ENCODE results near the gene ZNF322. TPM values are rescaled to one million over a fixed set of nuclear protein-coding genes. Genes with fewer than 3 reads are reported as not detected.
A peak's percentile ranks its signal among the peaks of the same experiment; 100 is the strongest.
"Not testable (repeated sequence)": the region's sequence is repeated elsewhere in the genome, so short reads cannot be mapped to it uniquely, and the experiment has no call there.

Gene ZNF322, protein sequence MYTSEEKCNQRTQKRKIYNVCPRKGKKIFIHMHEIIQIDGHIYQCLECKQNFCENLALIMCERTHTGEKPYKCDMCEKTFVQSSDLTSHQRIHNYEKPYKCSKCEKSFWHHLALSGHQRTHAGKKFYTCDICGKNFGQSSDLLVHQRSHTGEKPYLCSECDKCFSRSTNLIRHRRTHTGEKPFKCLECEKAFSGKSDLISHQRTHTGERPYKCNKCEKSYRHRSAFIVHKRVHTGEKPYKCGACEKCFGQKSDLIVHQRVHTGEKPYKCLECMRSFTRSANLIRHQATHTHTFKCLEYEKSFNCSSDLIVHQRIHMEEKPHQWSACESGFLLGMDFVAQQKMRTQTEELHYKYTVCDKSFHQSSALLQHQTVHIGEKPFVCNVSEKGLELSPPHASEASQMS
- total RNA-seq = 10 to 100 TPM; 10.3 to 12.3 TPM

DNA sequence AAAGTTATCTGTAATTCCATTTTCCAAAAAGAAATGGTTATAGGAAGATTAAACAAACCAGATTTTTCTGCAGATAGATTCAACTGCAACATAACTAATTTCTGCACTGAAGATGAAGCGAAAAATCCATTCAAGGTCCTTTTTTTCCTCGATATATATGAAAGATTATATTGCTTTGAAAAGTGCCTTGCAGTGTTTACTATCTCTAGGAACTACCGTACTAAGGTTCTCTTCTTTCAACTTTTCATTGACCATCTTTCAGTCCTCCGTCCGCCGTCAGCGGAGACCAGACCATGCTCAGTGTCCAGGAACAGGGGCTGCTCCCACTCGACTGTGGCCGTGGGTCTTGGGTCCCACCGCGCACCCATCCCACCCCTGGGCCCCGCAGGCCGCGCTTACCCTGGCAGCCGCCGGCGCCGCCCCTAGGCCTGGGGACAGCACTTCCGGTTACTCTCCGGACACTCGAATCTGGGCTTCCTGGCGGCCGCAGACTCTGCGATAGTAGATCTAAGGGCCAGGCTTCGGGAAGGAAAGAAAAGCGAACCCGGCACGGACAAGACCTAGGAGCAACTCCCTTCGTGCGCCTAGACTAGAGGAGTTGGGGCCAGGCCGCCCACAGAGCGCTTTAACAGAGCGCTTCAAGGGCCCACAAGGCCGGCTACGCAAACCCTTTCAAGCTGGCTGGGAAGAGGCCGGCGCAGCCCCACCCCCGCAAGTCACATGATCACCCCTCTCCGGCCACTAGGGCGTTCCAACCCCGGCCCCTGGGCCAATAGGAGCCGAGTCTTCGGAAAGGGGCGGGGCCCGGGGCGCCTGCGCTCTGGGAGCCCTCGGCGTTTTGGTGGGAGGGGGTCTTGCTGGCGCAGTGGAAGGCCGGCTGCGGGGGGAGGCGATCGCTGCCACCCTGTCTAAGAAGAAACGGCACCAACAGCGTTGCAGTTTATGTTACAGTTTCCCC, at the start of gene ZNF322:
ZNF322 (minus strand) TSS at position 705 of the 958 bp plus-strand sequence. CDS start 21,193 bp downstream, outside the sequence.
- Mint-ChIP-seq H3K4me1 (peaks cover 15% of the 10 kb centered on the region), H3K27ac (peak within 1 kb of the TSS; percentile 23), H3K4me3 (peak within 1 kb of the TSS; percentile 75), H3K9me3 (no peaks in the 10 kb centered on the region), H3K36me3 (ENCODE audit: low read depth) (peaks cover 27% of the 10 kb centered on the region), H3K27me3 (peaks cover 21% of the 10 kb centered on the region)
- CTCF ChIA-PET = interaction anchor here (1.7 kb wide), 1 partner anchor 51 kb away, joined by 7 read pairs; no protein-coding TSS in a partner anchor
- POLR2A ChIA-PET = no interaction called here
- DNase-seq = peak; percentile 90

DNA sequence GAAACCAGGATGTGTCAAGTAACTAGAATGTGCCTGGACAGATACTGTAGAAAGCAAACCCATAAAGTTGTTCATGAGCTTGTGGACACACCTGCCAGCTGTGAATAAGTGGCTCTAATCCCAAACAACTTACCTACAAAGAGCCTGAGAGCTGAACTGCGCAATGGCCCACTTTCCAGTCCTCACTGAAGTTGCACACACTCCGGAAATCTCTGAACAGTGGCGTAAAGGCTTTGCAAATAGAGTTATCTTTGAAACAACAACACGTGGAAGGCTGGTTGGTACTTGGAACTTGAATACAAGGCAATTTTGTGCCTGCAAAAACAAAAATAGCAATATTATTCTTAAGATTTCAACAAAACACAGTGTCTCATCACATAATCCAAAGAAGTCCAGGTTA, 46.2 kb upstream of the ZNF322 start:
- CTCF ChIA-PET; H3K9me3 Mint-ChIP-seq; H3K27me3 Mint-ChIP-seq; POLR2A ChIA-PET; DNase-seq; H3K36me3 Mint-ChIP-seq (ENCODE audit: low read depth); H3K4me3 Mint-ChIP-seq; H3K4me1 Mint-ChIP-seq; H3K27ac Mint-ChIP-seq: not testable (repeated sequence)

- H3K4me1 Mint-ChIP-seq; H3K27ac Mint-ChIP-seq; POLR2A ChIA-PET; CTCF ChIA-PET; H3K4me3 Mint-ChIP-seq; DNase-seq; H3K9me3 Mint-ChIP-seq; H3K27me3 Mint-ChIP-seq; H3K36me3 Mint-ChIP-seq (ENCODE audit: low read depth): not testable (repeated sequence)
These were observed 45.8 kb upstream of the ZNF322 start for GRCh38 chr6:26705352-26705751.

GRCh38 chr6:26701023-26701747, 41.6 kb upstream of the ZNF322 start:
- H3K36me3 Mint-ChIP-seq (ENCODE audit: low read depth); CTCF ChIA-PET; DNase-seq; H3K27me3 Mint-ChIP-seq; POLR2A ChIA-PET; H3K4me1 Mint-ChIP-seq; H3K4me3 Mint-ChIP-seq; H3K27ac Mint-ChIP-seq; H3K9me3 Mint-ChIP-seq: not testable (repeated sequence)

GRCh38 chr6:26697496-26697895, 38.0 kb upstream of the ZNF322 start:
- H3K36me3 Mint-ChIP-seq (ENCODE audit: low read depth); CTCF ChIA-PET; POLR2A ChIA-PET: not testable (repeated sequence)

GRCh38 chr6:26689324-26689947, 29.9 kb upstream of the ZNF322 start:
- H3K4me1 Mint-ChIP-seq; H3K27me3 Mint-ChIP-seq; H3K4me3 Mint-ChIP-seq; H3K27ac Mint-ChIP-seq; H3K9me3 Mint-ChIP-seq; DNase-seq; H3K36me3 Mint-ChIP-seq (ENCODE audit: low read depth); POLR2A ChIA-PET; CTCF ChIA-PET: not testable (repeated sequence)

More at GRCh38 chr6:26697496-26697895, 38.0 kb upstream of the ZNF322 start:
- not testable (repeated sequence) for H3K27ac Mint-ChIP-seq, H3K4me3 Mint-ChIP-seq, H3K4me1 Mint-ChIP-seq, H3K9me3 Mint-ChIP-seq, H3K27me3 Mint-ChIP-seq, DNase-seq

DNA sequence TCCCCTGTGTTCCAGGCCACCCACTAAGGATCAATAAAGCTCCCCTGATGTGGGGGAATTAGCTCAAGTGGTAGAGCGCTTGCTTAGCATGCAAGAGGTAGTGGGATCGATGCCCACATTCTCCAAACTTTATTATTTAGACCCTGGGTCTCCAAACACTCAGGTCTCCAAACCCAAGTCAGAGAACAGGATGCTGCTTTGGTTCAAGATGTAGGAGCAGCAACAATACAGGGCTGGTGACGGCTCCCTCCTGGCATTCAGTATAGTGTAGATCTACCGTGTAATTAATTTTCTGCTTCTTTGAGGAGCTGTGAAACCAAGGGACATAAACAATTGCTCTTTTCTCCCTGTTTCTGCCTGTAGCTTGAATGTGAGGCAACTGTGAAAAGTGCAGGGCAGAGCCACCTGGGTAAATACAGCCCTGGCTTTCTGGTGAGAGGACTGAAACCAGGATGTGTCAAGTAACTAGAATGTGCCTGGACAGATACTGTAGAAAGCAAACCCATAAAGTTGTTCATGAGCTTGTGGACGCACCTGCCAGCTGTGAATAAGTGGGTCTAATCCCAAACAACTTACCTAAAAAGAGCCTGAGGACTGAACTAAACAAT, 23.0 kb upstream of the ZNF322 start:
- H3K27ac Mint-ChIP-seq; POLR2A ChIA-PET; H3K36me3 Mint-ChIP-seq (ENCODE audit: low read depth); CTCF ChIA-PET; DNase-seq; H3K4me3 Mint-ChIP-seq; H3K9me3 Mint-ChIP-seq; H3K27me3 Mint-ChIP-seq; H3K4me1 Mint-ChIP-seq: not testable (repeated sequence)

DNA sequence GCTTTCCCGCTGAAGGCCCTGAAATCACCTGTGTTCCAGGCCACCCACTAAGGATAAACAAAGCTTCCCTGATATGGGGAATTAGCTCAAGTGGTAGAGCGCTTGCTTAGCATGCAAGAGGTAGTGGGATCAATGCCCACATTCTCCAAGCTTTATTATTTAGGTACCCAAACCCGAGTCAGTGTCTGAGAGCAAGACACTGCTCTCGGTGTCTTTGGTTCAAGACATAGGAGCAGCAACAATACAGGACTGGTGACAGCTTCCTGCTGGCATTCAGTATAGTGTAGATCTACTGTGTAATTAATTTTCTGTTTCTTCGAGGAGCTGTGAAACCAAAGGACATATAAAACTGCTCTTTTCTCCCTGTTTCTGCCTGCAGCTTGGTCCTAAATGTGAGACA, 13.7 kb upstream of the ZNF322 start:
- not testable (repeated sequence) for H3K27me3 Mint-ChIP-seq

GRCh38 chr6:26670558-26670957, 11.0 kb upstream of the ZNF322 start:
- CTCF ChIA-PET; H3K4me1 Mint-ChIP-seq; H3K36me3 Mint-ChIP-seq (ENCODE audit: low read depth); H3K27ac Mint-ChIP-seq; H3K4me3 Mint-ChIP-seq; H3K27me3 Mint-ChIP-seq; H3K9me3 Mint-ChIP-seq; DNase-seq; POLR2A ChIA-PET: not testable (repeated sequence)

More for the DNA sequence above, 13.7 kb upstream of the ZNF322 start:
- H3K36me3 Mint-ChIP-seq (ENCODE audit: low read depth); H3K4me3 Mint-ChIP-seq; H3K9me3 Mint-ChIP-seq; H3K27ac Mint-ChIP-seq; H3K4me1 Mint-ChIP-seq; POLR2A ChIA-PET; DNase-seq; CTCF ChIA-PET: not testable (repeated sequence)

DNA sequence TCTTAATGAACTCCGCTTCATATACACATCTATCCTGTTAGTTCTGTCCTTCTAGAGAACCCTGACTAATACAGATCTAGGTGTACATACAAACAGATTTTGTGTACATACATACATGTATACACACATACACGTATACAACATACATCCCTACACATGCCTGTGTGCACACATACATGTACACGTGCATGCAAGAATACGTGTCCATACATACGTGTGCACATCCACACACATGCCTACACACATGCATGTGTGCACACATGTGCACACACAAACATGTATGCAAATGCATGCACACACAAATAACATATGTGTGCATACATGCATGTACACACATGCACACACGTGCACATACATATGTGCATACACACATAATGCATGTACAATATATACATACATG, 10.5 kb upstream of the ZNF322 start:
- POLR2A ChIA-PET; DNase-seq; H3K36me3 Mint-ChIP-seq (ENCODE audit: low read depth); H3K4me1 Mint-ChIP-seq; H3K4me3 Mint-ChIP-seq; CTCF ChIA-PET; H3K27ac Mint-ChIP-seq; H3K9me3 Mint-ChIP-seq: not testable (repeated sequence)
- peaks cover 10% of the 10 kb centered on the region for H3K27me3 Mint-ChIP-seq

DNA sequence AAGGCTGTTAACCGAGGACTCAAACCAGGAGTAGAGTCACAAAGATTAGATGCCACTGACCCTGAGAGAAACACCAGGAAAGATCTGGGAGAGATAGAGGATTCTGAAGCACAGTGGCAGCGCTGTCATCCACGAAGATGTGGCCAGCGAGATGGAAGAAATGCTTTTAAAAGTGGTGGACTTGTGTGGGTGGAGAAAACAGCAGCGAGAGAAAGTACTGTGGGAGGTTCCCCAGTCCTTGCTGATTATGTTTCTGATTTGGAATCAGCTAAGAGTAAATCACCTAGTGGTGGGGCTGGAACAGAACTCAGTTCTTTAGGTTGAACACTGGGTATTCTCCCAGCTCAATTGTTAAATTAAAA, 435 bp upstream of the ZNF322 start:
- DNase-seq = no peak
- H3K4me3 Mint-ChIP-seq = peak overlapping the region; percentile 75
- H3K27ac Mint-ChIP-seq = no peak overlapping the region
- H3K27me3 Mint-ChIP-seq = peaks cover 25% of the 10 kb centered on the region
- H3K4me1 Mint-ChIP-seq = peaks cover 15% of the 10 kb centered on the region
- CTCF ChIA-PET = interaction anchor here (1.7 kb wide), 1 partner anchor 52 kb away, joined by 7 read pairs; no protein-coding TSS in a partner anchor
- H3K9me3 Mint-ChIP-seq = no peaks in the 10 kb centered on the region
- POLR2A ChIA-PET = no interaction called here
- peaks cover 21% of the 10 kb centered on the region for H3K36me3 Mint-ChIP-seq (ENCODE audit: low read depth)

- Mint-ChIP-seq H3K9me3 (no peaks in the 10 kb centered on the region), H3K4me3 (no peak overlapping the region), H3K36me3 (ENCODE audit: low read depth) (peaks cover 39% of the 10 kb centered on the region), H3K27me3 (peaks cover 7% of the 10 kb centered on the region), H3K4me1 (peaks cover 15% of the 10 kb centered on the region), H3K27ac (no peak overlapping the region)
- no peak for DNase-seq
- ChIA-PET CTCF (no interaction called here), POLR2A (interaction anchor here (1.6 kb wide), 1 partner anchor 9 kb away, joined by 3 read pairs; no protein-coding TSS in a partner anchor)
These were observed 2.3 kb downstream of the ZNF322 start for GRCh38 chr6:26657256-26657655.

Data from activated CD4-positive, alpha-beta memory T cell treated with anti-CD3 and anti-CD28 coated beads, Interleukin-2, amount 10 ng/mL, durations not matched to agents 7 days and 5 days (primary cell).